ENCODE measurements around the gene SLC38A8. TPM values are rescaled to one million over a fixed set of nuclear protein-coding genes. Genes with fewer than 3 reads are reported as not detected.
A peak's percentile ranks its signal among the peaks of the same experiment; 100 is the strongest.

Gene SLC38A8
- total and polyA plus RNA-seq, 3 donors from 2014 or later: 0.33 to 0.43 (median 0.39) TPM

DNA sequence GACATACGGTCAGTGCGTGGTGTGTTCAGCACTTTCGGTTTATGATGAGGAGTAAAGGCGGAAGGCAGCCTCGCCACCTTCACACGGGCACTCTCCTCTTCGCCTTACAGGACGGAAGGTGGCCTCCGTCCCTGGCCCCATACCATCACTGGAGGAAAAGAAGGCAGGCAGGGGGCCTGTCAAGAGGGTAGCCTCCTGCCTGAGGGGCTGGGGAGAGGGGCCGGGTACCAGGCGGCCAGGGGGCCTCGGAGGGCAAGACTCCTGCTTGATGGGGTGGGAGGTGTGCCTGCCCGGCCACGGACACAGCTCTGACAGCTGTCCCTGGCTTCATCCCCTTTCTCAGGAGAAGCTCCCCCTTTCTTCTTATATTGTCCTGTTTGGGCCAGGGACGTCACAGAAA lies 15.6 kb upstream of the SLC38A8 start:
- intact Hi-C loops (cut with DNase I; ENCODE audit: low total_unique reads): no loop called here
- H3K36me3 ChIP-seq (ENCODE audit: low read depth, missing control alignments): no peaks in the 10 kb centered on the region
- no peaks in the 10 kb centered on the region for H3K27me3 ChIP-seq
- H3K27ac ChIP-seq: peak overlapping the region; percentile 14 to 55
- 88 to 91% methylated on average over 10 to 15 of the region's 15 CpGs for WGBS, 2 donors
- no peaks in the 10 kb centered on the region for H3K9me3 ChIP-seq
- no peak overlapping the region for H3K4me3 ChIP-seq
- TF ChIP-seq POLR2A (IDR thresholded peaks at IDR 0.05): no peak
- TF ChIP-seq, protein P1, sequence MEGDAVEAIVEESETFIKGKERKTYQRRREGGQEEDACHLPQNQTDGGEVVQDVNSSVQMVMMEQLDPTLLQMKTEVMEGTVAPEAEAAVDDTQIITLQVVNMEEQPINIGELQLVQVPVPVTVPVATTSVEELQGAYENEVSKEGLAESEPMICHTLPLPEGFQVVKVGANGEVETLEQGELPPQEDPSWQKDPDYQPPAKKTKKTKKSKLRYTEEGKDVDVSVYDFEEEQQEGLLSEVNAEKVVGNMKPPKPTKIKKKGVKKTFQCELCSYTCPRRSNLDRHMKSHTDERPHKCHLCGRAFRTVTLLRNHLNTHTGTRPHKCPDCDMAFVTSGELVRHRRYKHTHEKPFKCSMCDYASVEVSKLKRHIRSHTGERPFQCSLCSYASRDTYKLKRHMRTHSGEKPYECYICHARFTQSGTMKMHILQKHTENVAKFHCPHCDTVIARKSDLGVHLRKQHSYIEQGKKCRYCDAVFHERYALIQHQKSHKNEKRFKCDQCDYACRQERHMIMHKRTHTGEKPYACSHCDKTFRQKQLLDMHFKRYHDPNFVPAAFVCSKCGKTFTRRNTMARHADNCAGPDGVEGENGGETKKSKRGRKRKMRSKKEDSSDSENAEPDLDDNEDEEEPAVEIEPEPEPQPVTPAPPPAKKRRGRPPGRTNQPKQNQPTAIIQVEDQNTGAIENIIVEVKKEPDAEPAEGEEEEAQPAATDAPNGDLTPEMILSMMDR (IDR thresholded peaks at IDR 0.05): no peak
- peaks cover 31% of the 10 kb centered on the region for H3K4me1 ChIP-seq
- no peak for DNase-seq

DNA sequence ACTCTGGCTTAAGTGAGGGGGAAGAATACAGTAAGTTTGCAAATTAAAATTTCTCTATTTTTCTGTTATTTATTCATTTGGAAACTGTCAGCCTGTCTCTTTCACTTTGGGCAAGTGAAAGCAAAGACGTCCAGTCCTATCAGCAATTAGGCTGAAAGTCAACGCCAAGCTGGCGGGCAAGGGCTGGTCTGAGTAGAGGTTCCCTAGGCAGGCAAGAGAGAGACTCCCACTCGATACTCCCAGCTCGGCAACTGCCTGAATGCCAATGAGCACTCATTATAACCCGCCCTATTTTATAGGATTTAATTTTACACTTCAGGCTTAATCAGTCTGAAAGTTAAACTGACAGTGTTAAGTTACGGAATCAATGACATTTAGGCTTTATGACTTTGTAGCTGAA lies 14.3 kb upstream of the SLC38A8 start:
- no peak overlapping the region for H3K4me3 ChIP-seq
- intact Hi-C loops (cut with DNase I; ENCODE audit: low total_unique reads): no loop called here

DNA sequence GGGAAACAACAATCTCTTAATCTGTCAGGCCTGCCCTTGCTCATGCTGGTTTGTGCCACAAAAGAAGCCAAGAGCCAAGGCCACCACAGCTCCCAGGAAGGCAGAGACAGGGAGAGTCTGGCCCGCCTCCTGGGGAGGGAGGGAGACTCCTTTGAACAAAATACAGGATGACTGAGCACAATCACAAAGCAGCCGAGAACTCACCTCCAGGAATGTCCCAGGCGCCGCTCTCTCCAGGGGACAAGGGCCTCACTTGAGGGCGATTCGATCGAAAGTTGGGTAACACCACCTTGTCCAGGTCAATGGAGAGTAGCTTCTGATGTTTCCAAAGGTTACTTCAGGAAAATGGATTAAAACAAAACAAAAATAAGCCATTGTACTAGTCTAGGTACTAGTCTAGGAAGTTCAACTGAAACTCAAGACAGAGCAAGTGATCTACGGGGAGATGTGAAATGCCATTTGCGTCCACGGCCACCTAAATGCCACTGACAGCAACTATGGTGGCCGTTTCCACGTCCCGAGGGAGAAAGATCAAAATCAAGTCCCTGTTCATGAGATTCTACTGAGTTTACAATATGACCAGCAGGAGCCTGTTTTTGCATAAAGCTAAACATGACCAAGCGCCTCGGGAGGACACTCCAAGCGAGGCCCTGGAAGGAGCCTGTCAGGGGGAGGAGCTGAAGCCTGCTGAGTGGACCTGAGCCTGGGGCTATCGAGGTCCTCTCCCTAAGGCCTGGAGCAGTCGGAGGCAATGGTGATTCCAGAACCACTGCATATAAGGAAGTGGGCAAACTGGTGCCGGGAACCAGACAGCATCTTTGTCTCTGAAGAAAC lies 13.4 kb upstream of the SLC38A8 start:
- H3K4me1 ChIP-seq: peaks cover 23% of the 10 kb centered on the region
- no peaks in the 10 kb centered on the region for H3K36me3 ChIP-seq (ENCODE audit: low read depth, missing control alignments)
- intact Hi-C loops (cut with DNase I; ENCODE audit: low total_unique reads): no loop called here
- DNase-seq: peak; percentile 74
- peak overlapping the region; percentile 21 to 72 for H3K27ac ChIP-seq
- no peak overlapping the region for H3K4me3 ChIP-seq
- no peak for TF ChIP-seq POLR2A (IDR thresholded peaks at IDR 0.05)
- TF ChIP-seq, protein P1 (IDR thresholded peaks at IDR 0.05): no peak
- H3K27me3 ChIP-seq: no peaks in the 10 kb centered on the region
- 86 to 92% methylated on average over 15 to 19 of the region's 19 CpGs for WGBS, 2 donors
- H3K9me3 ChIP-seq: no peaks in the 10 kb centered on the region

More for the DNA sequence above, 14.3 kb upstream of the SLC38A8 start:
- WGBS, 2 donors: 69 to 80% methylated on average over 7 of the region's 7 CpGs
- H3K9me3 ChIP-seq: no peaks in the 10 kb centered on the region
- peaks cover 23% of the 10 kb centered on the region for H3K4me1 ChIP-seq
- peak overlapping the region in 1 of 2 donors; percentile 14 for H3K27ac ChIP-seq
- DNase-seq: peak; percentile 62
- no peaks in the 10 kb centered on the region for H3K36me3 ChIP-seq (ENCODE audit: low read depth, missing control alignments)
- no peak for TF ChIP-seq POLR2A (IDR thresholded peaks at IDR 0.05)
- TF ChIP-seq, protein P1 (IDR thresholded peaks at IDR 0.05): no peak
- H3K27me3 ChIP-seq: no peaks in the 10 kb centered on the region

DNA sequence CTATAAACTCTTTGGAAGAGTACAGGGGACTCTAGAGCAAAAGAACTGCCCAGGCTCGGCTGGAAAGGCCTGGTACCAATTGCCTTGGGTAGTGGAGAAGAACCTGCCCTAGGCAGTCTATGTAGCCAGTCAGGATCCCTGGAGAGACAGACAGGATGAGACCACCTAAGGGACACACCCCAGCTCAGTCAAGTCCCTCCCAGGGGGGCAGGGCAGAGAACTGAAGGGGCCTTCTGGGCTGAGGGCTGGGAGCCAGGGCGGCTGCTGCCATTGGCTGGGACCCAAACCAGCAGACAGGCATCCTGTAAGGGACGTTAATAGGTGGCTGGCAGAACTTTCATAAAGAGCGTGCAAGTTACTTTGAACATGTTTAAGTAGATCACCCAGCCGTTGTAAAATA lies 12.8 kb upstream of the SLC38A8 start:
- H3K4me1 ChIP-seq: peaks cover 23% of the 10 kb centered on the region
- H3K27me3 ChIP-seq: no peaks in the 10 kb centered on the region
- no peak overlapping the region for H3K4me3 ChIP-seq
- WGBS, 2 donors: 54 to 58% methylated on average over 5 of the region's 5 CpGs
- no peak for TF ChIP-seq POLR2A (IDR thresholded peaks at IDR 0.05)
- TF ChIP-seq, protein P1 (IDR thresholded peaks at IDR 0.05): no peak
- no peak for DNase-seq
- peak overlapping the region; percentile 21 to 72 for H3K27ac ChIP-seq
- H3K36me3 ChIP-seq (ENCODE audit: low read depth, missing control alignments): no peaks in the 10 kb centered on the region
- H3K9me3 ChIP-seq: no peaks in the 10 kb centered on the region
- intact Hi-C loops (cut with DNase I; ENCODE audit: low total_unique reads): no loop called here
